ENCODE data around the gene TIMP2. TPM values are rescaled to one million over a fixed set of nuclear protein-coding genes. Genes with fewer than 3 reads are reported as not detected.
A peak's percentile ranks its signal among the peaks of the same experiment; 100 is the strongest.

The TIMP2 gene
- total and polyA plus RNA-seq, 2 of the 4 experiments (the other 2 are of a cell fraction), result 43.9 to 416 TPM

GRCh38 chr17:78922816-78923498 is 2.2 kb downstream of the TIMP2 start:
- H3K4ac ChIP-seq (ENCODE audit: low read depth, low read length), result peak overlapping the region; percentile 73
- no peak overlapping the region for H2AFZ ChIP-seq (replicated peaks; ENCODE audit: low read length, poor library complexity)
- H3K4me3 ChIP-seq (ENCODE audit: insufficient read depth, low read depth, low read length), result peak overlapping the region; percentile 89
- in situ Hi-C loops (cut with MboI; ENCODE audit: low sequenced_read_pairs) (no loop called here), dilution Hi-C loops (cut with HindIII; ENCODE audit: low sequenced_read_pairs, unreplicated experiment) (no loop called here), intact Hi-C loops (cut with micrococcal nuclease) (no loop called here)
- peak overlapping the region; percentile 57 for H3K9ac ChIP-seq (ENCODE audit: low read depth, low read length)
- H3K27ac ChIP-seq (ENCODE audit: insufficient read depth, low read length), result peak overlapping the region; percentile 65
- CTCF ChIA-PET, result no interaction called here
- POLR2A ChIA-PET (ENCODE audit: unreplicated experiment), result interaction anchor here (0.9 to 1.0 kb wide), 2 partner anchors 10 to 42 kb away, joined by 3 read pairs; no protein-coding TSS in a partner anchor
- peak overlapping the region; percentile 94 for H3K23ac ChIP-seq (ENCODE audit: low read depth, low read length)
- H3K9me3 ChIP-seq (ENCODE audit: control insufficient read depth, insufficient read depth, low read length), result no peaks in the 10 kb centered on the region
- H2BK120ac ChIP-seq (ENCODE audit: low read depth, low read length), result no peak overlapping the region
- 20% methylated on average over 1 of the region's 13 CpGs; no CpG with 5 or more reads in 1 of the 2 experiments for WGBS, 2 experiments (ENCODE audit: extremely low coverage in 2 of 2, insufficient read length in 1 of 2)
- peak overlapping the region; percentile 95 for H2AK9ac ChIP-seq (replicated peaks; ENCODE audit: low read depth, low read length, poor library complexity)
- H4K20me1 ChIP-seq (ENCODE audit: insufficient read depth, low read length), result peaks cover 64% of the 10 kb centered on the region
- peak overlapping the region; percentile 60 for H3K14ac ChIP-seq (replicated peaks; ENCODE audit: low read depth, low read length)
- H3K4me1 ChIP-seq (ENCODE audit: control insufficient read depth, insufficient read depth, low read length), result peaks cover 34% of the 10 kb centered on the region
- H3K4me2 ChIP-seq (ENCODE audit: low read depth, low read length), result peak overlapping the region; percentile 91
- H3K27me3 ChIP-seq (ENCODE audit: control insufficient read depth, insufficient read depth, low read length), result no peaks in the 10 kb centered on the region
- BruUV-seq (replicated peaks), result no TSS peak
- no peak overlapping the region for H3K56ac ChIP-seq (ENCODE audit: extremely low read depth, insufficient read depth, low read length)
- no peak for ATAC-seq (ENCODE audit: low read depth)
- H4K91ac ChIP-seq (ENCODE audit: insufficient read depth, low read depth, low read length), result peak overlapping the region; percentile 2; the same call in 1 of the 2 replicates
- H3K18ac ChIP-seq (ENCODE audit: low read depth, low read length), result no peak overlapping the region
- H4K8ac ChIP-seq (ENCODE audit: low read depth in 2 of 2, low read length in 2 of 2), result peak overlapping the region; percentile 47 to 54; a peak in 2 of 4 replicates
- H3K9me1 ChIP-seq (ENCODE audit: insufficient read depth, low read length), result peaks cover 27% of the 10 kb centered on the region
- peaks cover 0 to 58% of the 10 kb centered on the region in 2 experiments; a peak in 3 of 4 replicates for H3K79me1 ChIP-seq (ENCODE audit: low read depth in 1 of 2, low read length in 2 of 2)
- no peak overlapping the region for H4K5ac ChIP-seq (ENCODE audit: low read depth, low read length)
- H2BK20ac ChIP-seq (ENCODE audit: low read depth, low read length), result no peak overlapping the region
- peaks cover 6% of the 10 kb centered on the region for H3K36me3 ChIP-seq (ENCODE audit: control insufficient read depth, insufficient read depth, low read length)
- DNase-seq, result no peak
- peak overlapping the region; percentile 70; the same call in 1 of the 2 replicates for H2AK5ac ChIP-seq (ENCODE audit: low read depth, low read length)
- no peak overlapping the region for H2BK5ac ChIP-seq (ENCODE audit: low read depth, low read length, poor library complexity, severe bottlenecking)
- no peak overlapping the region for H2BK15ac ChIP-seq (ENCODE audit: low read depth, low read length)
- no peak for TF ChIP-seq CHD1 (IDR thresholded peaks at IDR 0.05; ENCODE audit: low read depth, low read length)
- no peak for TF ChIP-seq POLR2A (IDR thresholded peaks at IDR 0.05; ENCODE audit: low read depth, low read length)
- TF ChIP-seq NFE2L2 (IDR thresholded peaks at IDR 0.05; ENCODE audit: low read depth, low read length), result no peak
- no peak for TF ChIP-seq SMC3 (IDR thresholded peaks at IDR 0.05; ENCODE audit: low read depth, low read length)
- no peak for TF ChIP-seq RAD21 (IDR thresholded peaks at IDR 0.05; ENCODE audit: low read length)
- TF ChIP-seq USF2 (IDR thresholded peaks at IDR 0.05; ENCODE audit: low read depth, low read length), result no peak
- no peak for TF ChIP-seq MAZ (IDR thresholded peaks at IDR 0.05; ENCODE audit: borderline replicate concordance, low read depth, low read length)
- TF ChIP-seq BHLHE40 (IDR thresholded peaks at IDR 0.05; ENCODE audit: low read depth, low read length), result no peak
- no peak for TF ChIP-seq MAFK (IDR thresholded peaks at IDR 0.05; ENCODE audit: low read depth, low read length)
- no peak for TF ChIP-seq ELK1 (IDR thresholded peaks at IDR 0.05; ENCODE audit: borderline replicate concordance, low read depth, low read length)
- TF ChIP-seq CTCF (conservative IDR thresholded peaks at IDR 0.05; ENCODE audit: low read depth, low read length), result no peak
- no peak for TF ChIP-seq RCOR1 (IDR thresholded peaks at IDR 0.05; ENCODE audit: insufficient replicate concordance, low read length)
- TF ChIP-seq FOS (IDR thresholded peaks at IDR 0.05; ENCODE audit: low read depth, low read length), result no peak
- TF ChIP-seq RFX5 (IDR thresholded peaks at IDR 0.05; ENCODE audit: low read depth, low read length), result no peak
- no peak for TF ChIP-seq CEBPB (IDR thresholded peaks at IDR 0.05; ENCODE audit: low read depth, low read length)
